D721Med (cell line): ENCODE results near the gene ANKRD33B.

Experiments used
- DNase-seq: peaks from one replicate; pipeline ENCODE4 v3.0.0; 2011; ENCODE audit warnings: low spot score; ENCODE audit not compliant: insufficient read length
- FAIRE-seq: peaks from 2 replicates; lab custom pipeline; 2011; peaks lifted over from hg19 to GRCh38; lab: Jason Lieb, UNC
- CTCF ChIP-seq: IDR thresholded peaks from 2 replicates; pipeline ENCODE4 v1.5.1; 2012; ENCODE audit warnings: mild to moderate bottlenecking, control low read depth; ENCODE audit not compliant: insufficient read depth; ENCODE audit errors: missing control alignments

Gene ANKRD33B

GRCh38 chr5:10586008-10586407 is 22.1 kb downstream of the ANKRD33B start:
- DNase-seq (no peak), FAIRE-seq (no peak)
- TF ChIP-seq CTCF = no peak

GRCh38 chr5:10586555-10586954 is 22.7 kb downstream of the ANKRD33B start:
- FAIRE-seq = no peak
- TF ChIP-seq CTCF = no peak
- DNase-seq = no peak

DNA sequence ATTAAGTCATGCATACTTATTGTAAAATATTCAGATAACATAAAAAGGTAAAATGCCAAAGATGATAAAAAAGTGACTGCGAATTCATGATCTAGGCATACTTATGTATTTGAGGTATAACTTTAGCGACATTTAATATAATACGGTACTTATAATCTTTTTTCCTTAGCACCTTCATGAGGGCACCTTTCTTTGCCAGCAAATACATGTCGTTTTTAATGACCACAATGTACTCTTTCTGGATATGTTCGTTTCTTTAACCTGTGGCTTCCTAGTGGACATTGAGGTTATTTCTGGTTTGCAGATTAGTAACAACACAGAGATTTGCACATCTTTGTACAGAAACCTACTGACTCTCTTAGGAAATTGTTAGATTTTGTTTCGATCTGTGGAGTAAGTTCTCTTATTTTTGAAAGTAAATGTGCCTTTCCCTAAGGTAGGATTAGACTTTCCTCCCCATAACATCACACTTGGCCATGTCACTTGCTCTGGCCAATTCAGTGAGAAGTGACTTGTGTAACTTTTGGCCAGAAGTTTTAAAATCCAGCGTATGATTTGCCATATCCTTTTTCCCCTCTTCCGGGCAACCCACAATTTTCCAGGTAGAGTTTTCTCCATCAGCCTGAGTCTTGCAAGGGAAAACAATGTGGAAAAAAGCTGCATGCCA is 24.4 kb downstream of the ANKRD33B start:
- FAIRE-seq = no peak
- no peak for DNase-seq

DNA sequence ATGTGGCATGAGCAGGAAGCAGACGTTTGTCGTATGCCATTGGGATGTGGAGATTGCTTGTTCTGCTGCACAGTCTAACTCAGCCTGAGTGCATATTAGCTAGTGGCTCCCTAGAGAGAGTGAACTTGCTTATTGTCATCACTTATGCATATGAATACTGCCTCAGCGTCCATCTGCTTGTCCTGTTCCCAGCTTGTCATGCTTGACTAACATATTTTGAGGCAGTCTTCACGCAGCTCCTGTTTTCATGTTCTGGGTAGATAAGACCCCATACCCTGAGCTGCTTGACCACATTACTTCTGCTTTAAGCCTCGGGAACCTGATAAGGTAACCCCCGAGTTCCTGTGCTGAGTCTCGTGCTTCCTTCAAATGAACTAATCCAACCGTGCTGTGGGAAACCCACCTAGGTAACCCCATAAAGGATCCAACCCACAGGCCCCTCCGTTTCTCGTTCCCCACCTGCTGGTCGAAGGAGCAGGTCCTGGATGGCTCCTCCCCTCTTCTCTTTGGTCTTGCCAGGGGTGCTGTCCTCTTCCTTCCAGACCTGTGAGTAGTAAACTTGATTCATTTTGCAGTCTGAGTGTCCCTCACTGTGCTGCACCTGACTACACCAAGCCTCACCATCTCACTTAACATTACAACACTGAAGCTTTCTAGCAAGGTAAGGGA is 25.0 kb downstream of the ANKRD33B start:
- TF ChIP-seq CTCF = no peak
- DNase-seq (no peak), FAIRE-seq (no peak)

More for the DNA sequence above, 24.4 kb downstream of the ANKRD33B start:
- no peak for TF ChIP-seq CTCF

DNA sequence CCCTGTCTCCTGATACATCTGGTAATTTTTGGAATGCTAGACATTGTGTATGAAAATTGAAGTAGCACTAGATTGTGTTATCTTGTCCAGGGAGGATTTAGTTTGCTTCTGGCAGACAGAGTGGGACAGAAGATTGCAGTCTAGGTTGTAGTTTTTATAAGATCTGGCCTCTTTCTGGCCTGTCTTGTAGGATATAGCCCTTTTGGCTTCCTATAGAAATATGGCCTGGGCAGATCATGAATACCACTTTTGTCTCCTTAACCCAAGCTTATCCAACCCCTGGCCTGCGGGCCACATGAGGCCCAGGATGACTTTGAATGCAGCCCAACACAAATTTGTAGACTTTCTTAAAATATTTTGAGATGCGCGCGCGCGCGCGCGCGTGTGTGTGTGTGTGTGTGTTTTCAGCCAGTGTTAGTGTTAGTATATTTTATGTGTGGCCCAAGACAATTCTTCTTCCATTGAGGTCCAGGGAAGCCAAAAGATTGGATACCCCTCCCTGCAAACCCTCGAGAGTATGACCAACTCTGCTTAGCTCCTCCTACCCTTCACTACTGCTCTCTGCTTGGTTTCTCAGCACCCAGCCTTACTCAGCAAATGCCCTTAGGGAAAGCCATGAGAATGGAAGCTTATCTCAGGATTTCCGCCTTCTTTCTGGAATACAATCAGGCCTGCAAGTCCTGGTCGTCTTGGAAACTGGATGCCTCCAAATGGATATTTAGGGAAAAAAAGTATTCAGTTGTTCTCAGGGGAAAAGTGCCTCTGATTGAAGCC is 26.5 kb downstream of the ANKRD33B start:
- TF ChIP-seq CTCF = no peak
- DNase-seq (no peak), FAIRE-seq (no peak)

- DNase-seq (no peak), FAIRE-seq (no peak)
- no peak for TF ChIP-seq CTCF
Measured at GRCh38 chr5:10591159-10591558, 27.3 kb downstream of the ANKRD33B start.
